Measurements from ENCODE around the gene TMEM106C. TPM values are rescaled to one million over a fixed set of nuclear protein-coding genes. Genes with fewer than 3 reads are reported as not detected.

TMEM106C gene
- total RNA-seq, 1 experiment from 2014 or later = 48.3 TPM

GRCh38 chr12:47939009-47939601 is 24.3 kb upstream of the TMEM106C start (continued):
- TF ChIP-seq AFF4 (CRISPR knock-in tag; IDR thresholded peaks at IDR 0.05; ENCODE audit: borderline replicate concordance) (no peak), ZNF512 (CRISPR knock-in tag; IDR thresholded peaks at IDR 0.05; ENCODE audit: borderline replicate concordance) (no peak), IRF1 (CRISPR knock-in tag; IDR thresholded peaks at IDR 0.05) (no peak), SMAD4 (CRISPR knock-in tag; IDR thresholded peaks at IDR 0.05) (no peak), HMGA2 (CRISPR knock-in tag; IDR thresholded peaks at IDR 0.05) (no peak), SP1 (CRISPR knock-in tag; conservative IDR thresholded peaks at IDR 0.05) (no peak), USF2 (CRISPR knock-in tag; IDR thresholded peaks at IDR 0.05) (no peak), FOXK1 (CRISPR knock-in tag; IDR thresholded peaks at IDR 0.05) (no peak), ATF1 (CRISPR knock-in tag; IDR thresholded peaks at IDR 0.05) (no peak), SMAD3 (CRISPR knock-in tag; IDR thresholded peaks at IDR 0.05; ENCODE audit: borderline replicate concordance) (no peak)

GRCh38 chr12:47940773-47941474 is 22.5 kb upstream of the TMEM106C start:
- DNase-seq (ENCODE audit: low spot score) (no peak), ATAC-seq (no peak)
- H3K4me3 Mint-ChIP-seq = no peak overlapping the region
- H3K36me3 Mint-ChIP-seq = no peaks in the 10 kb centered on the region
- POLR2A ChIA-PET = no interaction called here
- H3K9me3 Mint-ChIP-seq = no peaks in the 10 kb centered on the region
- H3K4me1 Mint-ChIP-seq = peaks cover 14% of the 10 kb centered on the region
- peaks cover 27% of the 10 kb centered on the region for H3K27me3 Mint-ChIP-seq (ENCODE audit: low read depth)
- no peak overlapping the region for H3K27ac Mint-ChIP-seq
- CTCF ChIA-PET = interaction anchor here (1.5 to 3.2 kb wide), 4 partner anchors 36 to 242 kb away, joined by 6 to 34 read pairs (median 11); partner anchors contain the start of gene VDR
- TF ChIP-seq CBFB (CRISPR knock-in tag; IDR thresholded peaks at IDR 0.05; ENCODE audit: low read depth) = no peak
- TF ChIP-seq RELA (CRISPR knock-in tag; IDR thresholded peaks at IDR 0.05; ENCODE audit: borderline replicate concordance) = no peak
- TF ChIP-seq ZSCAN18 (CRISPR knock-in tag; IDR thresholded peaks at IDR 0.05) = no peak
- no peak for TF ChIP-seq USF1 (CRISPR knock-in tag; IDR thresholded peaks at IDR 0.05)
- no peak for TF ChIP-seq ATF2 (CRISPR knock-in tag; IDR thresholded peaks at IDR 0.05; ENCODE audit: borderline replicate concordance, low read depth)
- TF ChIP-seq NR1H2 (CRISPR knock-in tag; IDR thresholded peaks at IDR 0.05) = no peak
- no peak for TF ChIP-seq GTF2I (CRISPR knock-in tag; conservative IDR thresholded peaks at IDR 0.05)
- TF ChIP-seq E2F1 (CRISPR knock-in tag; IDR thresholded peaks at IDR 0.05) = no peak
- TF ChIP-seq CTCF (IDR thresholded peaks at IDR 0.05) = no peak
